ENCODE measurements around the gene GPR150.

Gene GPR150

DNA sequence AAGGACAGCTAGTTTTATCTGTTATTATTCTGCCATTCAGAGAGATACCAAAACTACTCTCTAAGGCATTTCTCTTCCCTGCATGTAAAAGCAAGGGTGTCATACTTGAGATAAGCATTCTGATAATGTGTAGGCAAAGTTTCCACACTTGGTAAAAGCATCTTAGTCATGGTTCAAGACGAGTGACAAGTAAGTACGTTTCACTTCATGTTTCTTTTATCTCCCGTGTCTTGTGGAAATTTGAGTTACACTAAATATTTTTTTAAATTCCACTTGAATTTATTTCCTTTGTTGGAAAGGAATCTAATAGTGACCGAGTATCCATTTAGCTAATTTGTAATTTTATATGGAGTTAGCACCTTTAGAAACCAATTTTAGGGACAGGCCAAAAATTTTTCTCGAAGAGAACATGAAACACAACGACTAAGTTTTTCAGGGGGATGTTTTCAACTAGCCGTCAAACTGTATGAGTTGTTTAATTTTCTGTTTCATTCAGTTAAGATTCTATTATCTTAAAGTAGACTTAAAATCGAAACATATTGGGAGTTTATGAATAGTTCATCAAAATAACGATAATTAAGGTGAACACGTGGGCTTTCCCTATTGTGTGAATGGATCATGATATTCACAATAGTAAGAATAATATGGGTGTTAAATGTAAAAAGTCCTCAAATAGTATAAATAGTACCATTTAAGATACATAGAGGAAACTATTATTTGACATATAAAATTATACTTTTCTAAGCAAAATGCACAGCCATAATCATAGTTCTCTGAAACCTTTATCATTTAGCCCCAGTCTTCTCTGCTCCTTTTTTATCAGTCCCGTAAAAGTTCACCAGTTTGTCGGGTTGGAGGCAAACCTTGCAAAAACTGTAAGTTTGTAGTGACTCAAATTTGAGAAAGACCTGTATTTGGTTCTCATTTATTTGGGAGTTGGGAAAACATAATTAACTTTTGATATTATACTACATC is 28.3 kb downstream of the GPR150 start:
- in situ Hi-C loops (cut with HindIII; ENCODE audit: low sequenced_read_pairs): no loop called here

DNA sequence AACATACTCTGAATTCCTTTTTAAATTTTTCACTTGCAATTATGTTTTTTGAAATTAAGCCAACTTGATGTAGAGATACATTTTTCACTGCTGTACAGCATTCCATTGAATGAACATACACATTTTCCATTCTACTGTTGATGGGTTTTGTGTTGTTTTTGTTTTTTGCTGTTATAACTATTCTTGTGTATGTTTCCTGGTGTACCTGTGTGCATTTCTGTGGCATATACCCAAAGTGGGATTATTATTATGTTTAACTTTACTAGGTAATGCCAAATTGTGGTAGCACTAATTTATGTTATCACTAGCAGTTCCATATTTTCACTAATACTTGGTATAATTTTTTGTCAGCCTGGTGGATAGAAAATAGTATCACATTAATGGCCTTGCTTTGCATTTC is 29.4 kb downstream of the GPR150 start:
- in situ Hi-C loops (cut with HindIII; ENCODE audit: low sequenced_read_pairs): no loop called here

DNA sequence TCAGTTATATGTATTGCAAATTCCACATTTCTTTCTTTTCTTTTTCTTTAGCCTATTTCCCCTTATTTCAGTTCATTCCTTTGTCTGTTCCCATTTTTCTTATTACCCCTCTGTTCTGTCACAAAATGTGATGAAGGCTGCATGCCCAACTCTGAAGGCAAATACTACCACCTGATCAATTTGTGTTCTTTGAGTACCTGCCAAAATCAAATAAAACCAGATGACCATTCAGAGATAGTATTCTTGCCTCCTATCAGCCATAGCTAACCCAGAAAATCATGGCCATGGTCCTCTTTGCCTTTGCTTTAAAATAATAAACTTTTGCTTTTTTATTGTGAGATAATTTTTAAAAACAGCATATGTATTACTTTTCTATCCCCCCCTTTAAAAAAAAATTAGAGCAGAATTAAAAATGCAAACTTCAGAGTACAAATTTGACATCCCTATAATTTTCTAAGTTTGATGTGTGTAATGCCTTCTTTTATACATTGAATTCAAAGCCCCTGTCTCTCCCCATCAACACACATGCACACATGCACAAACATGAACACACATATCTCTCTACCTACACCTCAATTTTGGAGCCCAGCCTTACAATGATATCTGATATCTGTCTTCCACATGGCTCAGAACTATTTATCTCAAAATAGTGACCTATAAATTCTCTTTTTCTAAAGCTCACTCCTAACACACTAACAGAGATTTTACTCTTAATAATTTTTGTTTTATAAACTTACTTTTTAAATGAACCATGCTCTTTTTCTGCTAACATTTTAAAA is 30.1 kb downstream of the GPR150 start:
- in situ Hi-C loops (cut with HindIII; ENCODE audit: low sequenced_read_pairs): loop anchor here (25.0 kb wide), 2 partner anchors 187 to 687 kb away; no protein-coding TSS in a partner anchor

DNA sequence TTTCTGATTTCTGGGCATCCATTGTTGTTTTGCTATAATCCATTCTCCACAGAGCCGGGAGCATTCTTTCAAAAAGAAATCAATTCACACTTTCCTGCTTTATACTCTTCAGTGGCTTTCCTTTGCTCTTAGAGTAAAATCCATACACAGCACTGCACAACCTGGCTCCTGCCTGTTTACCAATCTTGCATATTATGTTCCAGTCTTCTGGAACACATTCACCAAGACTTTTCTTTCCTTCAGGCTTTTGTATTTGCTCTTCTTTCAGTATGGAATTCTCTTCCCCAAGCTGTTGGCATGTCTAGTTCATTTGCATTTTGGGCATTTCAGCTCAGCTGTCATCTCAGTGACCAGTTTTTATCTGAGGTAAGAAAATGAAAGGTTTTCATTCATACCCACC is 33.0 kb downstream of the GPR150 start:
- in situ Hi-C loops (cut with HindIII; ENCODE audit: low sequenced_read_pairs): loop anchor here (25.0 kb wide), 2 partner anchors 184 to 684 kb away; no protein-coding TSS in a partner anchor

DNA sequence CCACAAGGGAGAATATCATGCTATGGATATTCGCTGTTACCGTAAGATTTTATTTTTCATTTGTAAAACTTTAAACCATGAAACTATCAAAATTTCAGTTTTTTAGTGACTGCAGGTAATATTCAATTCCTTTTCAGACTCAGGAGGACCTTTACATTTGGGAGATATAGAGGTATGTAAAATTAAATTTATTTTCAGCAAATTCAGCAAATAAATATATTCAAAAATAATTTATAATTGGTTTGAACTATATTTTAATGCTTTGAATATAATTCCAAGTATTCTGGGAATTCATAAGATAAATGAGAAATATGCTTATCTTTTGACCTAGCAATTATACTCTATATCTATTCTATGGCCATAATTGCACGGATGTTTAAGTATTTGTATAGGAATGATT is 34.3 kb downstream of the GPR150 start:
- in situ Hi-C loops (cut with HindIII; ENCODE audit: low sequenced_read_pairs): loop anchor here (25.0 kb wide), 2 partner anchors 183 to 683 kb away; no protein-coding TSS in a partner anchor

DNA sequence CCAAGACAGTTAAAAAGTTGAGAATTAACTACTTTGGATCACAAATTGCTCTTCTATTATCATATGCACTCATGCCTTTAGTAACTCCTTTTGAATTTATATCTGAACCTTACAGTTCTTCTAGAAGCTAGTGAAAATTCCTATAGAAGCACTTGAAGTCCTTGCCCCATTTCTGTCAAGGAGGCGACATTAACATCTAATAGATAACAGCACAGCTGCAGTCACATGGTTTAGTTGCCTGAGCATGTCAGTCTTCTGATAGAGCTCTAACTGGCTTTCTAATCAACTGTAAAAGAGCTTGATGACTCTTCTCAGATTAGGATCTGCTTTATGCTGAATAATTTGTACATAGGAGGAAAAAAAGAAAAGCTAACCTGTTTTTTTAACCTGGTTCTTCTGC is 35.7 kb downstream of the GPR150 start:
- in situ Hi-C loops (cut with HindIII; ENCODE audit: low sequenced_read_pairs): loop anchor here (25.0 kb wide), 2 partner anchors 182 to 682 kb away; no protein-coding TSS in a partner anchor

DNA sequence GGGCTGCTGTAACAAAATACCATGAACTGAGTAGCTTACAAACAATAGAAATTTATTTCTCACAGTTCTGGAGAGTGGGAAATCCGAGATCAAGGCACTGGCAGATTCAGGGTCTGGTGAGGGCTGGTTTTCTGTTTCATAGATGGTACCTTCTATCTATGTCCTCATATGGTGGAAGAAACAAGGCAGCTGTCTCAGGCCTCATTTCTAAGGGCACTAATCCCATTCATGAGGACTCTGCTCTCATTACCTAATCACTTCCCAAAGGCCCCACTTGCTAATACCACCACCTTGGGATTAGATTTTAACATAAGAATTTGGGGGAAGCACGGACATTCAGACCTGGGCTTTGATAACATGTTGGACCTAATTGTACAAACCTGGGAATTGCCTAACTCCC is 40.2 kb downstream of the GPR150 start:
- in situ Hi-C loops (cut with HindIII; ENCODE audit: low sequenced_read_pairs): loop anchor here (25.0 kb wide), 2 partner anchors 177 to 677 kb away; no protein-coding TSS in a partner anchor

DNA sequence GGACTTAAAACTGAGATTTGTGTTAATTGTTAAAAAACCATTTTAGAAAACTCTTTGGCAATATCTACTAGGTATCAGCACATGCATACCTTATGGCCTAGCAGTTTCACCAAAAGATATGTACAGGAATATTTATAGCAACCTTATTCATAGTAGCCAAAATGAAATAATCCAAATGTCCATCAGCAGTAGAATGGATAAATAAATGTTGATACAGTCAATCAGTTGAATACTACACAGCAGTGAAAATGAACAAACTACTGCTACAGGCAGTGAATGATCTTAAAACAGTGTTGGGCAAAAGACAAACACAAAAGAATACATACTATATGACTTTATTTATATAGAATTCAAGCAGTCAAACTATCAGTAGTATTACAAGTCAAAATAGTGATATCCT is 43.1 kb downstream of the GPR150 start:
- in situ Hi-C loops (cut with HindIII; ENCODE audit: low sequenced_read_pairs): loop anchor here (25.0 kb wide), 2 partner anchors 174 to 674 kb away; no protein-coding TSS in a partner anchor

DNA sequence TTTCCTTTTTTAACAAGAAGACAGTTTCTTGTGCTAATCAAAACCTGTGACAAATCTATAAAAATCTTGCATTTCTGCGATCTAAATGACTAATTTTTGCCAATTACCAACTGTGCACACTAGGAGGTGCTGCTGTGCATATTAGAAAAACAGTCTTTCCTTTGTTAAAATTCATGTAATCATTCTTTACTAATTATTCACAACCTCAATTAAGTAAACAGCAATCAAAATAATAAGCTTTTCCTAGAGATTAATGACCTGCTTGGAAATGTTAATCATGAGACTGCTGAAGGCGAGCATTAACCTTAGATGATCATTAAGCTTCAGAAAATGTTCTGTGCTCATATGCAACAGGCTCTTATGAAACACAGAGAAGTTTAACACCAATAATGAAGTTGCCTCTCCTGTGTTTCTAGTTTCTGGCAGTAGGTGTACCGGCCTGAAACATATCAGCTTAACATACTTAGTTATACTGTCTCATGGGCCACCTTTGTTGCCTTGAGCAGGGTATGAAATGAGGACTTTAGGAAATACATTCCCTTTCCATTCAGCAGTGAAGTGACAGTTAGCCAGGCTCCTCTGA is 44.4 kb downstream of the GPR150 start:
- in situ Hi-C loops (cut with HindIII; ENCODE audit: low sequenced_read_pairs): loop anchor here (25.0 kb wide), 2 partner anchors 173 to 673 kb away; no protein-coding TSS in a partner anchor

DNA sequence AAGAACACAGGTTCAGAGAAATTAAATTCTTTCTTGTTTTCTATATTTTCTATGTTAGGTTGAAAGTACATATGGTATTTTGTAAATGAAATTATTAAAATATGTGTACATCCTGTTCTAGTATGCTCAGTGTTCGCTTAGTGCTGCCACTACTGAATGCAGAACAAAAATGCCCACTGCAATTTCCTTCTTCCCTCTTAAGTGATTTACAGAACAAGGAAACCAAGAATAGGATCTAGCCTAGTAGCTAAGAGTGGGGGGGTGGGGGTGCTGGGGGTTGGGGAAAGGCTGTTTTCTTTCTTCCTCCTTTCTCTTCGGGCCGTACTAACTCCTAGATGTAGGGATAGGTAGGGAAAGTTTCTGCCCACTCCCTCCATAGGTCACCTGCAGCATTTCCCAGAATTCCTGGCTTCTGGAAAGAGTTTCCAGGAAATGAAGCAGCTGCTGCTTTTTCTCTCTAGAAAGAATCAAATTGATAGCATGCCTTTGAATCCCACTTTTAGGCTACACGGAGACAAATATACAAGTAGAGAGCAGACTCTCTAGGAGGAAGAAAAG is 47.3 kb downstream of the GPR150 start:
- in situ Hi-C loops (cut with HindIII; ENCODE audit: low sequenced_read_pairs): loop anchor here (5.0 to 25.0 kb wide), 3 partner anchors 55 to 670 kb away; no protein-coding TSS in a partner anchor

DNA sequence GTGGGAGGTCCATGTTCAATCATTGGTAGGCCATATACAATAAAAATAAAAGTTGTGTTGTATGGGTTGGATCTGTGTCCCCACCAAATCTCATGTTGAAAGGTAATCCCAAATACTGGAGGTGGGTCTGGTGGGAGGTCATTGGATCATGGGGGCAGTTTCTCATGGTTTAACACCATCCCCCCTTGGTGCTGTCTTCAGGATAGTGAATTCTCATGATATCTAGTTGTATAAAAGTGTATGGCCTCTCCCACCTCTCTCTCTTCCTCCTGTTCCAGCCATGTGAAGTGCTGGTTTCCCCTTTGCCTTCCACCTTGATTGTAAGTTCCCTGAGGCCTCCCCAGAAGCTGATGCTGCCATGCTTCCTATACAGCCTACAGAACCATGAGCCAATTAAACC is 47.8 kb downstream of the GPR150 start:
- in situ Hi-C loops (cut with HindIII; ENCODE audit: low sequenced_read_pairs): loop anchor here (5.0 to 25.0 kb wide), 3 partner anchors 55 to 670 kb away; no protein-coding TSS in a partner anchor

DNA sequence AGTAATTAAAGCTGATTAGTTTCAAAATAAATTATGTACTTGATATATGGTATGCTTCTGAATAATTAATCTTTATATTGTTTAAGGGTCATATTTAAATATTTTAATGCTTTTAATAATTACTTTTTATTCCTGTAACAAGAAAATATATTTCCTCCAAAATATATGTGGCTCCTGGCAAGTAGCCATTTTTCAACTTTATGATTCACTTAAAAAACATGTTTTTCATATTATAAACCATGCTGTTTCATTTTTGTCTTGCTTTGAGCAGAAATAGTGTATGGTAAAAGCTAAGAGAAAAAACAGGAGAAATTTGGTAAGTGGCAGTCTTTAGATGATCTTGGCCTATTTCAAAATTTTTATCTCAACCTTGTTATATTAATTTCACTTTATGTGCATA is 48.3 kb downstream of the GPR150 start:
- in situ Hi-C loops (cut with HindIII; ENCODE audit: low sequenced_read_pairs): loop anchor here (5.0 to 25.0 kb wide), 3 partner anchors 54 to 669 kb away; no protein-coding TSS in a partner anchor

DNA sequence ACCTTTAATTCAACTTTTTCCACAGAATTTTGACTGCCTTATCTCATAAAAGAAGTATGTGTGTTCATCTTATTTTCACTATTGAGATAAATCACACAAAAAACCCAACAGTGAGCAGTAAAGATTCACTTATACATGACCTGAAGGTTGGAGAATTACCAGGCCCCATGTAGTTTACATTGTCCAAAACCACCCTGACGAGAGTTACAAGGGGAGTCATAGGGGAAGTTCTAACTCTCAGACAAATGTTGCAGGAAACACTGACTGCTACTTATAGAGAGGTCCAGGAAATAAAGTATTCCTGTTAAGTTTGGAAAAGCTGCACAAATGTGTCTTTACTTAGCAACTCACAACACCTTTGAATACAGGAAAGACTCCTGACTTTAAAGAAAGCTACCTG is 48.8 kb downstream of the GPR150 start:
- in situ Hi-C loops (cut with HindIII; ENCODE audit: low sequenced_read_pairs): loop anchor here (5.0 to 25.0 kb wide), 3 partner anchors 54 to 669 kb away; no protein-coding TSS in a partner anchor

DNA sequence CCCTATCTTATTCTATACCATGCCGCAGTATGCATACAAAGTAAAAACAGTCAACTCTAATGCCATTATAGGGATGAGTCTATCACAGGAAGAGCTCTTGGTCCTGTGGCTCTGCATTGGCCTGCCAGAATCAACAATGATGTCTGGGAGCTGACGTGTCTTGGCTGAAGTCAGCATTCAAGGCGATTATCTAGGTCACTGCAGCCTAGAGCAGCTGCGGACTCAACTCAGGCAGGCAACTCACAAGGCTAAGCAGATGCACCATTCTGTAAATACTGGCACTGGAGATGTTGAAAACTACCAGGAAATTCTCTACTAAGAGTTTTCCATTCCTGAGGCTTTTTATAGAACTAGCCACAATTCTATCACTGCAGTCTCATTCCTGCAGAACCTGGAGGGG is 49.7 kb downstream of the GPR150 start:
- in situ Hi-C loops (cut with HindIII; ENCODE audit: low sequenced_read_pairs): loop anchor here (5.0 to 25.0 kb wide), 3 partner anchors 53 to 668 kb away; no protein-coding TSS in a partner anchor

DNA sequence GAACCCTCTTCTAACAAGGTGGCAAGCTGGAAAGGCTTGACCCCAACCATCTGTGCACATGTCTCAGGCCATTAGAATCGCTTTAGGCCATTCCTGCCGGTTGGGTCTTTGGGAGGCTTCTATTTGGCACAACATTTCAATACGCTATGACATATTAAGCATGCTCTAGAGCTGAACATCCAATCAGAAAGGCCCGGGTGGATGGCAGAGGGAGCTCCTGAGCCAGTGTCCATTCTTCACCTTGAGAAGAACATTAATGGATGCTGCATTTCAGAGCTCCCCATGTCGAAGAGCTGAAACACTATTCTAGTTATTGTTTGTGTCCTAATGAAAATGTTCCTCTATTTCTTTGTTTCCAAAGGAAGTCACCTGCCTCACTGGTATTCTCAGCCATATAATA is 50.1 kb downstream of the GPR150 start:
- in situ Hi-C loops (cut with HindIII; ENCODE audit: low sequenced_read_pairs): loop anchor here (5.0 to 25.0 kb wide), 3 partner anchors 52 to 667 kb away; no protein-coding TSS in a partner anchor

DNA sequence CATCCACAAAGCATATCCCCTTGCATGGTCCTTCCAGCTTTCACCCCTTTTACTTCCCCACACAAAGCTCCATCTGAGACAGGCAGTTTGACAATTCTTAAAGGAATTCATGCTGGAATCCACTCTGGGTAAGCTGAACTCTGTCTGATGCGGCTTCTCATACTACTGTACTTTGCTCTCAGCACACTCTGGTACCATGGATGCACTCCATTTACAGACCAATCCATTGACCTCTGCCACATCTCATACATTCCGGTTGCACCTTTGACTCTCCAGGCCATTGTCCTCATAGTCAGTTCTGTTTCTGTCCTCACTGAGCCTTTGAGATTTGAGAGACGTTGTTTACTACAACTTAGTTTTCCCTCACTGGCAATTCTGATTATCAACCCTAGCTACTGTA is 50.7 kb downstream of the GPR150 start:
- in situ Hi-C loops (cut with HindIII; ENCODE audit: low sequenced_read_pairs): loop anchor here (25.0 kb wide), 2 partner anchors 167 to 667 kb away; no protein-coding TSS in a partner anchor

All from endothelial cell of hepatic sinusoid (primary cell).